ENCODE results near the gene POU6F2.

GRCh38 chr7:39408906-39409305, 431.2 kb downstream of the POU6F2 start:
- TF ChIP-seq, protein P1, sequence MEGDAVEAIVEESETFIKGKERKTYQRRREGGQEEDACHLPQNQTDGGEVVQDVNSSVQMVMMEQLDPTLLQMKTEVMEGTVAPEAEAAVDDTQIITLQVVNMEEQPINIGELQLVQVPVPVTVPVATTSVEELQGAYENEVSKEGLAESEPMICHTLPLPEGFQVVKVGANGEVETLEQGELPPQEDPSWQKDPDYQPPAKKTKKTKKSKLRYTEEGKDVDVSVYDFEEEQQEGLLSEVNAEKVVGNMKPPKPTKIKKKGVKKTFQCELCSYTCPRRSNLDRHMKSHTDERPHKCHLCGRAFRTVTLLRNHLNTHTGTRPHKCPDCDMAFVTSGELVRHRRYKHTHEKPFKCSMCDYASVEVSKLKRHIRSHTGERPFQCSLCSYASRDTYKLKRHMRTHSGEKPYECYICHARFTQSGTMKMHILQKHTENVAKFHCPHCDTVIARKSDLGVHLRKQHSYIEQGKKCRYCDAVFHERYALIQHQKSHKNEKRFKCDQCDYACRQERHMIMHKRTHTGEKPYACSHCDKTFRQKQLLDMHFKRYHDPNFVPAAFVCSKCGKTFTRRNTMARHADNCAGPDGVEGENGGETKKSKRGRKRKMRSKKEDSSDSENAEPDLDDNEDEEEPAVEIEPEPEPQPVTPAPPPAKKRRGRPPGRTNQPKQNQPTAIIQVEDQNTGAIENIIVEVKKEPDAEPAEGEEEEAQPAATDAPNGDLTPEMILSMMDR (IDR thresholded peaks at IDR 0.05): no peak
- no peak for TF ChIP-seq EP300 (IDR thresholded peaks at IDR 0.05; ENCODE audit: low read depth)
- TF ChIP-seq POLR2AphosphoS5 (IDR thresholded peaks at IDR 0.05): no peak
- no peak for TF ChIP-seq POLR2A (IDR thresholded peaks at IDR 0.05)

Data from transverse colon (tissue), 4 donors.